K562 (cell line): Measurements from ENCODE around the gene SRCAP. TPM values are rescaled to one million over a fixed set of nuclear protein-coding genes. Genes with fewer than 3 reads are reported as not detected.

ENCODE experiments used
- ARID2 ChIP-seq: fragments of 450-650 bp; IDR thresholded peaks from 2 replicates; pipeline ENCODE4 v1.6.1; 2017; ENCODE audit warnings: antibody characterized with exemption, mild to moderate bottlenecking
- ARID3A ChIP-seq: IDR thresholded peaks from 2 replicates; pipeline ENCODE4 v1.6.1; 2012; ENCODE audit warnings: low read depth, low read length, improper control_type of control experiment, borderline replicate concordance
- FOXJ2 ChIP-seq: fragments of 200-800 bp; sonication (Bioruptor generic); IDR thresholded peaks from 2 replicates; pipeline ENCODE4 v1.6.1; 2016; ENCODE audit warnings: missing genetic modification characterization, missing compliant biosample characterization
- HINFP ChIP-seq: fragments of 450-650 bp; conservative IDR thresholded peaks from 2 replicates; pipeline ENCODE4 v1.6.1; 2016; ENCODE audit warnings: missing genetic modification characterization, low read depth, mild to moderate bottlenecking, control low read depth, missing compliant biosample characterization
- NKRF ChIP-seq: fragments of 450-650 bp; IDR thresholded peaks from 2 replicates; pipeline ENCODE4 v1.6.1; 2016; ENCODE audit warnings: borderline replicate concordance
- OTX1 ChIP-seq: fragments of 450-650 bp; formaldehyde crosslinking; IDR thresholded peaks from 2 replicates; pipeline ENCODE4 v1.4.0; 2022; ENCODE audit warnings: mild to moderate bottlenecking
- POLR2AphosphoS5 ChIP-seq: IDR thresholded peaks from 2 replicates; pipeline ENCODE4 v1.6.1; 2011; ENCODE audit warnings: mild to moderate bottlenecking, low read depth, low read length, moderate library complexity; ENCODE audit not compliant: control insufficient read depth, insufficient read depth
- RB1 ChIP-seq: fragments of 450-650 bp; IDR thresholded peaks from 2 replicates; pipeline ENCODE4 v1.6.1; 2017; ENCODE audit warnings: low read depth, mild to moderate bottlenecking
- RFX7 ChIP-seq: fragments of 250-450 bp; sonication (Bioruptor Pico); IDR thresholded peaks from 2 replicates; pipeline ENCODE4 v1.5.1; 2021; ENCODE audit warnings: mild to moderate bottlenecking
- SMARCE1 ChIP-seq: fragments of 450-650 bp; IDR thresholded peaks from 2 replicates; pipeline ENCODE4 v1.7.1; 2016; ENCODE audit warnings: mild to moderate bottlenecking
- ZNF347 ChIP-seq: fragments of 450-650 bp; formaldehyde crosslinking; IDR thresholded peaks from 2 replicates; pipeline ENCODE4 v1.4.0; 2020; ENCODE audit warnings: low read depth, mild to moderate bottlenecking, moderate library complexity
- ZNF79 ChIP-seq: fragments of 250-450 bp; sonication (Bioruptor Pico); IDR thresholded peaks from 2 replicates; pipeline ENCODE4 v1.4.0; 2020; ENCODE audit warnings: low read depth, mild to moderate bottlenecking, moderate library complexity
- polyA plus RNA-seq, 8 experiments: library from polyadenylated mRNA; depleted of rRNA in 4 of 8; stranded (reverse) in 5 of 8; unstranded in 3 of 8; fragments of >200 nt; fragmentation: Nextera tagmentation in 2 of 8; fragmentation: Illumina TruSeq in 1 of 8; extraction: Ambion mirVana in 2 of 8; extraction: Trizol in 1 of 8; gene quantifications; 2 replicates each; pipeline versions ENCODE4 v1.2.1 to v1.2.3, GENCODE V29; 2011 to 2014; ENCODE audit warnings: inconsistent platforms in 1 of 8, missing spikeins in 1 of 8
- total RNA-seq, 7 experiments: library from RNA; depleted of rRNA in 6 of 7; stranded (reverse); fragments of >200 nt in 6 of 7; fragmentation: Illumina TruSeq in 2 of 7; extraction: Trizol in 2 of 7; gene quantifications; 2 replicates each; pipeline versions ENCODE4 v1.2.1 to v1.2.3, GENCODE V29; 2011 to 2021; ENCODE audit warnings: low replicate concordance in 1 of 7
- TF ChIP-seq, protein P1 (sequence below), 2 experiments: IDR thresholded peaks; 2 replicates each; pipeline ENCODE4 v1.6.1; 2012; ENCODE audit warnings: improper control_type of control experiment in 2 of 2, low read depth in 2 of 2, low read length in 2 of 2, borderline replicate concordance in 1 of 2
- TF ChIP-seq, protein P2 (sequence below): fragments of 450-650 bp; formaldehyde crosslinking; IDR thresholded peaks from 2 replicates; pipeline ENCODE4 v1.4.0; 2020; ENCODE audit warnings: mild to moderate bottlenecking, moderate library complexity
- TF ChIP-seq, protein P3 (sequence below): fragments of 250-450 bp; sonication (Bioruptor Pico); IDR thresholded peaks from 2 replicates; pipeline ENCODE4 v1.5.1; 2021; ENCODE audit warnings: mild to moderate bottlenecking

The SRCAP gene
- total and polyA plus RNA-seq, 9 of the 15 experiments (the other 6 are each of a cell fraction or from before 2014, with no cell fraction given), result 0.21 to 62.6 (median 5.8) TPM

DNA sequence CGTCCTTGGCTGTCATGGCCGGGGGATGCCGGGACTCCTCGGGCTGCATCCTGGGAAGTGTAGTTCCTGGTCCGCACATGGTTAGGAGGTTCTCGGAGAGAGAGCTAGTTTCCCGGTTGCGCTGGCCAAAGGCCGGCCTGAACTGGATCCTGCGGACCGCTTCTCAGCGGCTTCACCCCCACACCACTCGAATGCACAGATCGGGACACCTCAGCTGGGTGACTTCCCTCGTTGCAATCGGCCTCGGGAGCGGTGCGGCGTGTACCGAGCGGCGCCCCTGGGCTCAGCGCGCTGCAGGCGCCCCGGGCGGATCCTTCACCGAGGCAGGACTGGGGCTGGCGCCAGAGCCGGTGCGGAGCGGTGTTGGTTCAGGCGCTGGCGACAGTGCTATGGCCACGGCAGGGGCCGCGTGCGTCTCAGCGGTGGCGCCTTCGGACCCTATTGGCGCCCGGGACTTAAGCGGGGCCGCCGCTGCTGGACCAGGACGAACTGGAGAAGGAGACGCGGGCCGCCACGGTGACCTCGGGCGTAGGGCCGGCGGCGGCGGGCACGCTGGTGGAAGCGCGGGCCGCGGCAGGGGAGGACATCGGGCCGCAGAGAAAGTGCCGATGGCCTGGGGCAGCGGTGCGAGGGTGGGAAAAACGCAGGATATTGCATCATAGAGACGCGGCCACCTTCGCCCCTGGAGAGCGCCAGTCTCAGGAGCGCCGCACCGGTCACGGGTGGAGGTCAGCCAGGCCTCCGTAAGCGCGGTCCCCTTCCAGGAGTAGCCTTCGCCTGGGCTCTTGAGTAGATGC, 76.6 kb downstream of the SRCAP start (continued):
- TF ChIP-seq, protein P1, sequence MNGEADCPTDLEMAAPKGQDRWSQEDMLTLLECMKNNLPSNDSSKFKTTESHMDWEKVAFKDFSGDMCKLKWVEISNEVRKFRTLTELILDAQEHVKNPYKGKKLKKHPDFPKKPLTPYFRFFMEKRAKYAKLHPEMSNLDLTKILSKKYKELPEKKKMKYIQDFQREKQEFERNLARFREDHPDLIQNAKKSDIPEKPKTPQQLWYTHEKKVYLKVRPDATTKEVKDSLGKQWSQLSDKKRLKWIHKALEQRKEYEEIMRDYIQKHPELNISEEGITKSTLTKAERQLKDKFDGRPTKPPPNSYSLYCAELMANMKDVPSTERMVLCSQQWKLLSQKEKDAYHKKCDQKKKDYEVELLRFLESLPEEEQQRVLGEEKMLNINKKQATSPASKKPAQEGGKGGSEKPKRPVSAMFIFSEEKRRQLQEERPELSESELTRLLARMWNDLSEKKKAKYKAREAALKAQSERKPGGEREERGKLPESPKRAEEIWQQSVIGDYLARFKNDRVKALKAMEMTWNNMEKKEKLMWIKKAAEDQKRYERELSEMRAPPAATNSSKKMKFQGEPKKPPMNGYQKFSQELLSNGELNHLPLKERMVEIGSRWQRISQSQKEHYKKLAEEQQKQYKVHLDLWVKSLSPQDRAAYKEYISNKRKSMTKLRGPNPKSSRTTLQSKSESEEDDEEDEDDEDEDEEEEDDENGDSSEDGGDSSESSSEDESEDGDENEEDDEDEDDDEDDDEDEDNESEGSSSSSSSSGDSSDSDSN (IDR thresholded peaks at IDR 0.05; ENCODE audit: borderline replicate concordance in 1 of 2, low read depth in 2 of 2, low read length in 2 of 2), result peak; percentile 49 to 88; a peak in 1 of 4 replicates
- no peak for TF ChIP-seq FOXJ2 (tag)
- 0 out of 2 replicates have a peak, but pooled peaks have one; percentile 20 for TF ChIP-seq ARID2
- 0 out of 2 replicates have a peak, but pooled peaks have one; percentile 12 for TF ChIP-seq ZNF347 (CRISPR knock-in tag)
- peak; percentile 84 for TF ChIP-seq POLR2AphosphoS5
- TF ChIP-seq RFX7 (CRISPR knock-in tag), result no peak
- TF ChIP-seq OTX1 (CRISPR knock-in tag), result peak; percentile 69; the same call in 1 of the 2 replicates
- TF ChIP-seq NKRF, result peak; percentile 80; the same call in 1 of the 2 replicates
- TF ChIP-seq, protein P2, sequence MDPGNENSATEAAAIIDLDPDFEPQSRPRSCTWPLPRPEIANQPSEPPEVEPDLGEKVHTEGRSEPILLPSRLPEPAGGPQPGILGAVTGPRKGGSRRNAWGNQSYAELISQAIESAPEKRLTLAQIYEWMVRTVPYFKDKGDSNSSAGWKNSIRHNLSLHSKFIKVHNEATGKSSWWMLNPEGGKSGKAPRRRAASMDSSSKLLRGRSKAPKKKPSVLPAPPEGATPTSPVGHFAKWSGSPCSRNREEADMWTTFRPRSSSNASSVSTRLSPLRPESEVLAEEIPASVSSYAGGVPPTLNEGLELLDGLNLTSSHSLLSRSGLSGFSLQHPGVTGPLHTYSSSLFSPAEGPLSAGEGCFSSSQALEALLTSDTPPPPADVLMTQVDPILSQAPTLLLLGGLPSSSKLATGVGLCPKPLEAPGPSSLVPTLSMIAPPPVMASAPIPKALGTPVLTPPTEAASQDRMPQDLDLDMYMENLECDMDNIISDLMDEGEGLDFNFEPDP, result no peak; the same call in 1 of the 2 replicates
- TF ChIP-seq RB1, result peak; percentile 33
- no peak for TF ChIP-seq ARID3A
- no peak for TF ChIP-seq SMARCE1
- 0 out of 2 replicates have a peak, but pooled peaks have one; percentile 18 for TF ChIP-seq ZNF79 (CRISPR knock-in tag)
- TF ChIP-seq, protein P3, sequence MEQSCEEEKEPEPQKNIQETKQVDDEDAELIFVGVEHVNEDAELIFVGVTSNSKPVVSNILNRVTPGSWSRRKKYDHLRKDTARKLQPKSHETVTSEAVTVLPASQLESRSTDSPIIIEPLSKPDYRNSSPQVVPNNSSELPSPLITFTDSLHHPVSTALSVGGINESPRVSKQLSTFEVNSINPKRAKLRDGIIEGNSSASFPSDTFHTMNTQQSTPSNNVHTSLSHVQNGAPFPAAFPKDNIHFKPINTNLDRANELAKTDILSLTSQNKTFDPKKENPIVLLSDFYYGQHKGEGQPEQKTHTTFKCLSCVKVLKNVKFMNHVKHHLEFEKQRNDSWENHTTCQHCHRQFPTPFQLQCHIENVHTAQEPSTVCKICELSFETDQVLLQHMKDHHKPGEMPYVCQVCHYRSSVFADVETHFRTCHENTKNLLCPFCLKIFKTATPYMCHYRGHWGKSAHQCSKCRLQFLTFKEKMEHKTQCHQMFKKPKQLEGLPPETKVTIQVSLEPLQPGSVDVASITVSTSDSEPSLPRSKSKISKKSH (CRISPR knock-in tag), result peak; percentile 20; the same call in 1 of the 2 replicates
- TF ChIP-seq HINFP, result peak; percentile 62; the same call in 1 of the 2 replicates
